DMS79 (cell line): Measurements from ENCODE around the gene DCXR.
"Not testable (repeated sequence)": the region's sequence is repeated elsewhere in the genome, so short reads cannot be mapped to it uniquely, and the experiment has no call there.

ENCODE experiments used
- DNase-seq: peaks from one replicate; lab custom pipeline; 2025; lab: John Stamatoyannopoulos, UW

Gene DCXR

DNA sequence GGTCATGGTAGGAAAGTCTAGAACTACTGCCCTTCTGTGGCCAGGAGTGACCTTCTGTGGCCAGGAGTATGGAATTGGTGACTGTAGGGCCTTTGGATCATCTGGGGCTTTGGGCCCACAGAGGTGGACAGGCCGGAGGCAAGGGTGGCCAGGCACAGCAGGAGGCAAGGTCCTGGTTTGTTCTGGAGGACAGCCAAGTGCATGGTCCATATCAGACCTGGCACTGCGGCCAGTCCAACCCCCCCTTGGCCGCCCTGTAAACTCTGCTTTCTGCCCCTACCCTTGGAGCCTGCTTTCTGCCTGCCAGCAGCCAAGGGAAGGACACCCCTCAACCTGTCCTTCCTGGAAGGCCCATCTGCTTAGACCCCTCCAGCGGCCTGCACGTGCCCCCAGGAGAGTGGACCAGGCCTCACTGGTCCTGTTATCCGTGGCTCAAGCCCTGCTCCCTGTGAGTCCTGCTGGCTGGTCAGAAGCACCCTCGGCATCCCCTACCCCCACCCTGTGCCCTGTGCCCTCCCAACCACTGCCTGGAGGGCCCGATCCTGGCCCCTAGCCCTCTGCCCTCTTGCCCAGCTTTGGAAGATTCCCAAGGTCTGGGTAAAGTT is 2.3 kb upstream of the DCXR start:
- no peak for DNase-seq

DNA sequence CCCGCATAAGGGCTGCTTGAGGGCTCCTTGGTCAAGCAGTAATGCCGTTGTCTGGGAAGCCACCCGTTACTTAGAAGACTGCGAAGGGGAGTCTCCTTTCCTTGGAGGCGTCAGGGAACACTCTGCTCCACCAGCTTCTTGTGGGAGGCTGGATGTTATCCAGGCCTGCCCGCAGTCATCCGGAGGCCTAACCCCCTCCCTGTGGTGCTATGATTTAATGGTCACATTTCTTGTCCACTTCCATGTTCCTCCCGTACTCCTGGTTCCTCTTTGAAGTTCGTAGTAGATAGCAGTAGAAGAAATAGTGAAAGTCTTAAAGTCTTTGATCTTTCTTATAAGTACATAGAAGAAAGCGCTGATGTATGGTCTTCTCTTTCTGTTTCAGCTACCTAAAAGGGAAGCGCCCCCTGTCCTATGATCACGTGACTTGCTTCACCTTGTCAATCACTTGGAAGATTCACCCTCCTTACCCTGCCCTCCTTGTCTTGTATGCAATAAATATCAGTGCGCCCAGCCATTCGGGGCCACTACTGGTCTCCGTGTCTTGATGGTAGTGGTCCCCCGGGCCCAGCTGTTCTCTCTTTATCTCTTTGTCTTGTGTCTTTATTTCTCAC is 1.4 kb upstream of the DCXR start:
- not testable (repeated sequence) for DNase-seq

DNA sequence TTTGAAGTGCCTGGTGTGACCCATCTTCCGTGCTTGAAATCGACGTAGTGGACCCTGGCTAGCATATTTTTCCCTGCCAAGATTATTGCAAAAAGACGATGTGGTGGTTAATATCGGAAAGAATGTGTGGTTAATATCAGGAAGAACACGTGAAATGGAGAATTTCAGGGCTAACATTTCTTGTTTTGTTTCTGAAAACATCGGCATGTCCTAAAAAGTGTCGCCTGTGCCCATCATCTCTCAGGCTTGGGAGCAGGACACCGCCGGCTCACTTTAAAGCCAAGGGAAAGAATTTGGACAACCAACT is 345 bp upstream of the DCXR start:
- DNase-seq: no peak

DNA sequence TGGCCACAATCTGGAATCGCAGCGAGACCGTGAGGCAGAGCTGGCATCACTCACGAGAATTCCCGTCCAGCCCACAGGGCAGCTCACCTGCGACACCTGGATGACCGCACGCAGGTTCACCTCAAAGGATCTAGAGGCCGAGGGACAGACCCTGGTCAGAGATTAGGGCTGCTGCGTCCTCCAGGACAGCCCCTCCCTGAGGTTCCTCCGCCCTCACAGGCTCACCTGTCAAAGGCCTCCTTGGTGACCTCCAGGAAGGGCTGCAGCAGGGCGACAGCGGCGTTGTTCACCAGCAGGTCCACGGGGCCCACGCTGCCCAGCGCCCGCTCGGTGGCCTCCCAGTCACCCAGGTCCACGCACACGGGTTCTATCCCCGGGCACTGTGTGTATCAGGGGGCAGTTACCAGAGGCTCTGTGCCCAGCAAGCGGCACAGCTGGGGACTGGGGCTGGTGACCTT is 834 bp downstream of the DCXR start:
- no peak for DNase-seq

DNA sequence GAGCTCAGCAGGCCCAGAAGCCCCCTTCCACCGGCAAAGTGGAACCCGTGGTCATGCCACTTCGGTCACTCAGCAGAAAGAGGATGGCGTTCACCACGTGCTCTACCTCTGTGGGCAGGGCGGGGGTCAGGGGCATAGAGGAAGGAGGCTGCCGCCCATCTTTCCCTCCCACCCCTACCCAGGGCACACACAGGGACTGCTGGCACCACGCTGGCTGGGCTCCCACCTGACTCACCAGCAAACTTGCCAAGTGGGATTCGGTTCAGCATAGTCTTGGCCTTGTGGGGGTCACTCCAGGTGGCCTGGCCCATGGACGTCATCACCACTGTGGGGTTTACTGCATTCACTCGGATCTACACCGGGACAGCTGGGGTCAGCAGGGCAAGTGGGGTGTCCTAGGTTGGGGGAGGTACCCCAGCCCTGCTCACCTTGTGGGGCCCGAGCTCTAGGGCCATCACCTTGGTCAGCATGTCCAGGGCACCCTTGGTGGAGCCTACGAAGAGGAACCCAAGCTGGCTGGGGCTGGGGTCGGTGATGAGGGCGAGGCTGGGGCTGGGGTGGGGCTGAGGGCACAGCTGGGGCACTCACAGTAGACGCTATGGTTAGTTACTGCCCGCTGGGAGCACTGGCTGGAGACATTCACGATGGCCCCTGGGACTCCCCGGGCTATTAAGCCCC is 1.4 kb downstream of the DCXR start:
- no peak for DNase-seq

DNA sequence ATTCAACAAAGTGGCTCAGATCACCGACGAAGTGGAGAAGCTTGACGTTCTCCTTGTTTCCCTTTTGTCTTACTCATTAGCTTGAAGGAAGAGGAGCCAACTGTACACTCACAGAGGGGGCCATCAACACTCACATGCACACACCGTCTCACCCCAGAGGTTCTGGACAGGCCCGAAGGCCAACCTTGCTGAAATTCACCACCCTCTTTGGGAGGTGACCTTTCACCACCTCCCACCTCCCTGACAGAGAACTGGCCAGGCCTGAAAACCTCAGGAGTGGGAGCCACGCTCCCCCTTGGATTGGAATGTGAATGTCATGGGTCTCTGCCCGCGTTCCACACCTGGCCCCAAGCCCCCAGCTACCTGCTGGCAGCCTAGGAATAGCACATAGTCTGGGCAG is 2.0 kb downstream of the DCXR start:
- no peak for DNase-seq

DNA sequence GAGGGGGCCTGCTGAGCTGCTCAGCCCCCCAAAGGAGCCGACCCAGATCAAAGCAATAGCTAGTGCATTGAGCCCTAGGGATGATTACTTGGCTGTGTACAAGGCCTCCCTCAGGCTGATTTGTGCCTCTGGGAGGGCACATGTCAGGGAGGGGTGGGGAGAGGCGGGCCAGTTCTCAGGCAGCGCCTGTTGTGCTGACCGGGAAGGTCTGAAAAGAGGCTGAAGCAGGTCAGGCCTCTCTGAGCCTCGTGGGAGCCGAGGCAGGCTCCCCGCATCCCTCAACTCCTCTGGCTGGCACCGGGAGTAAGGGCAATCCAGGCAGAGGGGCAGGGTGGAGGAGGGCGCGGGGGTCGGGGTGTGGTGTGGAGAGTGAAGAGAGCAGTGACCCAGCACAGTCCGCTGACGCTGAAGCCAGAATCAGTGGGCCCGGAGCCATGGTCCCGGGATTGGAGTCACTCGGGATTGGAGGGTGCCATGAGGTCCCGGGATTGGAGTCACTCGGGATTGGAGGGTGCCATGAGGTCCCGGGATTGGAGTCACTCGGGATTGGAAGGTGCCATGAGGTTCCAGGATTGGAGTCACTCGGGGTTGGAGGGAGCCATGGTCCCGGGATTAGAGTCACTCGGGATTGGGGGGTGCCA is 3.0 kb downstream of the DCXR start:
- DNase-seq: no peak

DNA sequence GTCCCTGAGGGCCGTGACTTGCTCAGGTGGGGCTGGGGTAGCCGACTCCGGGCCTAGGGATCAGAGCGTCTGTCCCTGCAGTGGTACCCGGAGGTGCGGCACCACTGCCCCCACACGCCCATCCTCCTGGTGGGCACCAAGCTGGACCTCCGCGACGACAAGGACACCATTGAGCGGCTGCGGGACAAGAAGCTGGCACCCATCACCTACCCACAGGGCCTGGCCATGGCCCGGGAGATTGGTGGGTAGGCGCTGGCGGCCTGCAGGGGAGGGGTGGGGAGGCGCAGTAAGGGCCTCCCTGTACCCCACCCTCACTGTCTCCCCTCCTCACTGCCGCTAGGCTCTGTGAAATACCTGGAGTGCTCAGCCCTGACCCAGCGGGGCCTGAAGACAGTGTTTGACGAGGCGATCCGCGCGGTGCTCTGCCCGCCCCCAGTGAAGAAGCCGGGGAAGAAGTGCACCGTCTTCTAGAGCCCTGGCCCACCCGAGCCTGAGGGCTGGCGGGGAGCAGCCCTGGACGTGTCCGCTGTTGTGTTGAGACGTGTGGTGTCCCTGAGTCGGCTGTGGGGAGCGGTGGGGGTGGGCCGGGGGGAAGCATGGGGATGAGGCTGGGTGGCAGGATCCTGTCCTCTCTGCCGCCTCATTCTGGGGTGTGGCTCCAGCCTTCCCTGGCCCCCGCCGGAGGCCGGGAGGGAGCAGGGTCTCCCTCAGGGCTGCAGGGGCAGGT is 4.0 kb downstream of the DCXR start:
- DNase-seq: no peak

DNA sequence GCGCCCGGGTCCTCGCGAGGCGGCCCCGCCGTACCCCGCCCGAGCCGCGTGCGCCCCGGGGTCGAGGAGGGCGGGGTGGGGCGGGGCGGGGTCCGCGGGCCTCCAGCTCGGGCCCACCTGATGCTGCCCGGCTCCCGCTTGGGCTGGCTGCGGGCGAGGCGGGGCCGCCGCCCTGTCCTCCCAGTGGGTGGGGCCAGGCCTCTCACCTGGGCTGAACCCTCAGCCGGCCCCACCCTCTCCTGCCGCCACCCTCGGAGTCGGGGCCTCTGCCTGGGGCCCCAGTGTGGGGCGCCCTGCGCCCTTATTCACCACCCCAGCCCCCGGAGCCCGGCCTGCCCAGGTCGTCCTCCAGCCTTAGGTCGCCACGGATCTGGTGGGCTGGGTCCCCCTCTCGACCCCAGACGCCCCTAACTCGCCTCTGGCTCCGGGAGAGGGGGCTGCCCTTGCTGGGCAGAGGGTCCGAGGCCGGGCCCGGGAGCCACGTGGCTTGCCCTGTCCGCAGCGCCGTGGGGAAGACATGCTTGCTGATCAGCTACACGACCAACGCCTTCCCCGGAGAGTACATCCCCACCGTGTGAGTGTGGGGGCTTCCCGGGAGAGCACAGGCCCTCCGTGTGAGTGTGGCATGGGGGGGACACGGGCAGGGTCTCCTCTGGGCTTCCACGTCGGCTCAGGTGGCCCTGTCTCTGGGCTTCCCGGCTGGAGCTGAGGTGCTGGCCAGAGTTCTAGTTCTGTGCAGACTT is 5.4 kb downstream of the DCXR start:
- DNase-seq: no peak

DNA sequence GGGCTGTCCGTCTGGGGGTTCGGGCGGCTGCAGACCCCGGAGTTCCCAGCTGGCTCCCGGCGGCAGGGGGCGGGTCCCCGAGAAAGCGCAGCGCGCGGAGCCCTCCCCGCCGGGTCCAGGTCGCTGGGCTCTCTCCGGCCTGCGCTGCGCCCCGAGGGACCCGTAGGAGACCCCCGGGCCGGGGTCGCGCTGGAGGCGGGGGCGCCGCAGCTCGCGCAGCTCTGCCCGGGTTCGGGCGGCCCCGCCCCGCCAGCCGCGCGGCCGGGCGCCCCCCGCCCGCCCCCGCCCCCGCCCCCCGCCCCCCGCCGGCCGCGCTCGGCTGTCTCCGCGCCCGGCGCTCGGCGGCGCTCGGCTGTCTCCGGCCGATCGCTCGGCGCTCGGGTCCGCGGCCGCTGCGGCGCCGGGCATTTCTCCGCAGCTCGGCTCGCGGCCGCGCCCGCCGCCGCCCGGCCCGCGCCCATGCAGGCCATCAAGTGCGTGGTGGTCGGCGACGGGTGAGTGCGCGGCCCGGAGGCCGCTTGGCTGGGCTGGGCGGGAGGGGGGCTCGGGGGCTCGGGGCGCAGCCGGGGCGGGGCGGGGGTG is 6.1 kb downstream of the DCXR start, which contains the start of gene RAC3:
Gene RAC3, plus strand, starts transcription at position 376 of the 582 bp plus-strand sequence. Its CDS starts 84 bp downstream, at position 460.
- no peak for DNase-seq

DNA sequence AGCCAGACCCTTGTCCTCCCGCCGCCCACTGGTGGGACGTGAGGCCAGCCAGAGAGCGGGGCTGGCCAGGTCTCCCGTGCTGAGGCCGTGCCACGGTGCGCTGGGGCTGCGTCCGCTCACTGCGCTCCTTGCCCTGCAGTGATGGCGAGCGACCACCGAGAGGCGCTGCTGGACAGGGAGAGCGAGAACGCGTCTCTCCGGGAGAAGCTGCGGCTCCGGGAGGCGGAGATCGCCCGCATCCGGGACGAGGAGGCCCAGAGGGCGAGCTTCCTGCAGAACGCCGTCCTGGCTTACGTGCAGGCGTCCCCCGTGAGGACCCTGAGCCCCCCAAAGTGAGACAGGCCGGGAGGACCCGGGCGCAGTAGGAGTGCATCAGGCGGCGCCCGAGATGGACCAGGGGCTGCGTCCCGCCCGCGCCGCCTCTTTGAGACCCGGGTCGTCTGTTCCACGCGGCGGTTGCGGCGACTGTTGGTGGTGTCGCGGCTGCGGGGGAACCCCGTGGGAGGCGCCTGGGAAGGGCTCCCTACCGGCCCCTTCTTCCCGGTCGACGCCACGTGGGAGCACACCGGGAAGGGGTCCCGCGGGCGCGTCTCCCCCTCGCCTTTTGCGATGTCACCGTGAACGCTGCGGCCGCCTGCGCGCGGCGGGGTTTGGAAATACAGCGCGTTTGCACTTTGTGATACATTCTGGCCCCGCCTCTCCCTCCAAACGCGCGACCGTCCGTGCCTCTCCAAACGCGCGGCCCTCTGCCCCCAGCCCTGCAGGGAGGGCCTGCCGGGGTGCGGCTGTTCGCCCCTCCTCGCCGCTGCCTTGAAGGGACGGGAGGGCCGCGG is 6.8 kb downstream of the DCXR start:
- no peak for DNase-seq

DNA sequence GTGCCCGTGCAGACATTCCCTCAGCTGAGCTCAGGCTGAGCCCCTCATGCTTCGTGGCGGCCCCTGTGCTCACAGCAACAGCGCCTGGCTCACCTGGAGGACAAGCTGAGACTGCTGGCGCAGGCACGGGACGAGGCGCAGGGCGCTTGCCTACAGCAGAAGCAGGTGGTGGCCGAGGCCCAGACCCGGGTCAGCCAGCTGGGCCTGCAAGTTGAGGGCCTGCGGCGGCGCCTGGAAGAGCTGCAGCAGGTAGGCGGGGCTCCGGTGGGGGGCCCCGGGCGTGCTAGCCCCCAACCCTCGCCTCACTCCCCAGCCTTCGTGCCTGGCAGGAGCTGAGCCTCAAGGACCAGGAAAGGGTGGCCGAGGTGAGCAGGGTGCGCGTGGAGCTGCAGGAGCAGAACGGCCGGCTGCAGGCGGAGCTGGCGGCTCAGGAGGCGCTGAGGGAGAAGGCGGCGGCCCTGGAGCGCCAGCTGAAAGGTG is 7.5 kb downstream of the DCXR start:
- no peak for DNase-seq

DNA sequence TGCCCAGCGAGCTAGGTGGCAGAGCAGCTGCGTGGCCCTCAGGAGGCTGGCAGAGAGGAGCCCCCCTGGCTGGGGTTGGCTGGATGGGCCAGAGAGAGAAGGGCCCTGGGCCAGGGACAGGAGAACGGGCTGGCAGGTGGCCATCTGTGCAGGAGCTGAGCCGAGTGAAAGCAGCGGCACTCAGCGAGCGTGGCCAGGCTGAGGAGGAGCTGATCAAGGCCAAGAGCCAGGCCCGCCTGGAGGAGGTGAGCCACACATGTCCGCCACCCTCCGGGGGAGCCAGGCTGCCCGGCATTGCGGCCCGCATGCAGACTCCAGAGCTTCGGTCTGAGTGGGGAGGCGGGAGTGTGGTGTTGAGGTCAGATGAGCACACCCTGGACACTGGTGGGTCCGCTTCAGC is 8.1 kb downstream of the DCXR start:
- no peak for DNase-seq

DNA sequence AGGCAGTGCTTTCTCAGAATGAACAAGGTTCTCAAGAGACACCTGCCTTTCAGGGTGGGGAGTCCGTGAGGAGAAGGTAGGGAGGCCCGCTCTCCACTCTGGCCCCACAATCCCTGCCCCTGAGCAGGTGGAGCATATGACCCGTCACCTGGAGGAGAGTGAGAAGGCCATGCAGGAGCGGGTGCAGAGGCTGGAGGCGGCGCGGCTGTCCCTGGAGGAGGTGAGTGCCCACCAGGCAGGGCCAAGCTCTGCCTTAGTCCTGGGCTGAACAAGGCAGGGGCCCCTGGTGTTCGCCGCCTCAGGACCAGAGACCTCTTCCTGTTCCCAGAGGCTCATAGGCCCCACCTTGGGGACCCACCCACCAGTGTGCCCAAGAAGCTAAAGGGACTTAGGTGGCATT is 8.5 kb downstream of the DCXR start:
- DNase-seq: no peak

DNA sequence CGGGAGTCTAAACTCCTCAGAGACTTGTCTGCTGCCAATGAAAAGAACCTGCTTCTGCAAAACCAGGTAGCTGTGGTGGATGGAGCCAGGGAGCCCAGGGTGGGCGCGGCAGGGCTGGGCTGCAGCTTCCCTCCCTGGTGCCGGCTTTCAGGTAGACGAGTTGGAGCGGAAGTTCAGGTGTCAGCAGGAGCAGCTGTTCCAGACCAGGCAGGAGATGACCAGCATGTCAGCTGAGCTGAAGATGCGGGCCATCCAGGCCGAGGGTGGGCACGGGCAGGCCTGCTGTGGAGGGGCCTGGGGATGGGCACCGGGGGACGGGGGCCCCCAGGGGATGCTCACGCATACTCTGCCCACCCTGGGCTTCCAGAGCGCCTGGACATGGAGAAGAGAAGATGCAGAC is 9.3 kb downstream of the DCXR start:
- DNase-seq: no peak

DNA sequence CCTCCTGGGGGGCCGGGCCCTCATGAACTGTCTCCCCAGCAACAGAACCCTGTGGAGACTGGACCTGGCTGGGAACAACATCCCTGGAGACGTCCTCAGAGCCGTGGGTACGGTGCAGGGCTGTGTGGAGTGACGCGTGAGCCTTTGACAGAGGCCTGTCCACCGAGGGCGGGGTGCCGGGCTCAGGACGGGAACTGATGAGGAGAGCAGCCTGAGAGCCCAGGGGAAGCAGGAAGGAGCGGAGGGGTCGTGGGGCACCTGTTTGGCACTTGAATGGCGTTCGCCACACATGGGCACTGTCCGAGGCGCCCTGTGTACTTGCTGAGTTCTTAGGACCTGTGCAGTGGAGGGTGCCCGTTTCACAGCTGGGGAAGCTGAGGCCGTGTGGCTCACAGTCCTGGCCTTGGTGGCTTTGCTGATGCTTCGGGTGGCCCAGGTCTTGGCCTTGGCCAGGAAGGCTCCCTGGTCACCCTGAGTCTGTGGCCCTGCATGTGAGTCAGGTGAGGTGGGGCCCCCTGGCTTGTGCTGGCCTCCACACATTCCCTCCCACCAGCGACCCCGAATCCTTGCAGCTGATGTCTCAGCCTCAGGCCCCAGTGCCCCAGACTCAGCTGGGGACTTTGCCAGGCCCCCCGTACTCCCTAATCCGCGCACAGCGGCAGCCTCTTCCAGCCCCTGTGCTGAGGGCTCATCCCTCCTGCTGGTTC is 11.9 kb downstream of the DCXR start:
- DNase-seq: no peak

DNA sequence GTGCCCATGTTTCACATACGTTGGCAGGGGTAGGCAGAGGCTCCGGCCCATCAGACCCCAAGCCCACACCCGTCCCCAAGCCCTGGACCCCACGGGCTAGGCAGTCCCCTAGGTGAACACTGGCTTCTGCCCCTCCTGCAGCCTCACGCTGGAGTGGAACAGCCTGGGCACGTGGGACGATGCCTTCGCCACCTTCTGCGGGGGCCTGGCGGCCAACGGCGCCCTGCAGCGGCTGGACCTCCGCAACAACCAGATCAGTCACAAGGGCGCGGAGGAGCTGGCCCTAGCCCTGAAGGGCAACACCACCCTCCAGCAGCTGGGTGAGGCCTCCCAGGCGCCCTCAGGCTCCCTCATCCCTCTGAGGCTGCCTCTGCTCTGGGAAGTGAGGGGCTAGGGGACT is 12.6 kb downstream of the DCXR start:
- no peak for DNase-seq

DNA sequence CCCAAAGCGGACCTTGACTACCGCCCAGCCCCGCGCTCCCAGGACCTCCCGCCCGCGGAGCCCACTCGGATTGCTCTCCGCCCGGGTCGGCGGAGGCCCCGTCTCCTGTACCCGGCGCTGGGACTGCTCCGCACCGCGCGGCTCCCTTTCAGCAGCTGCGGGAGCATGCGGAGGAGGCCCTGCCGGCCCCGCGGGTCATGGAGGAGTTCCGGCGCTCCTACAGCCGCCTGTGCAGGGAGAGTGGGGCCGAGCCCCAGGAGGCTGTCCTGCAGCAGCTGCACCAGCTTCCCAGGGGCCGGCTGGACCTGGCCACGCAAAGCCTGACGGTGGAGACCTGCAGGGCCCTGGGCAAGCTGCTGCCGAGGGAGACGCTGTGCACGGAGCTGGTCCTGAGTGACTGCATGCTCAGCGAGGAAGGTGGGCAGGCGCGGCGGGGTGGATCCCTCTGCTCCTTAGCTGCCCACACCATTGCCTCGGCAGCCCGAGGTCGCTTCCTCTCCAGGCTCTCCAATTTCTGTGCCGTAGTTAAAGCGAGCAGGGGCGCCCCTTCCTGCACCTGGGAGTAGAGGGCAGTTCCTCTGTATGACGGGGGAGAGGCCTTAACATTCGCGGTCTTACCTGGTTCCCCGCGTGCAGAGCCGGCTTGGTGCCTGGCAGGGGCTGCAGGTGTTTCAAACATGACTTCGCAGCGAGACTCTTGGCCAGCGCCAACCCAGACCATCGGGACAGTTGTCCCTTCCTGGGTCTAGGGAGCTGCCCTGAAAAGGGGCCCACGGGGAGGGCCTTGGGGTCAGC is 13.9 kb downstream of the DCXR start:
- DNase-seq: no peak

DNA sequence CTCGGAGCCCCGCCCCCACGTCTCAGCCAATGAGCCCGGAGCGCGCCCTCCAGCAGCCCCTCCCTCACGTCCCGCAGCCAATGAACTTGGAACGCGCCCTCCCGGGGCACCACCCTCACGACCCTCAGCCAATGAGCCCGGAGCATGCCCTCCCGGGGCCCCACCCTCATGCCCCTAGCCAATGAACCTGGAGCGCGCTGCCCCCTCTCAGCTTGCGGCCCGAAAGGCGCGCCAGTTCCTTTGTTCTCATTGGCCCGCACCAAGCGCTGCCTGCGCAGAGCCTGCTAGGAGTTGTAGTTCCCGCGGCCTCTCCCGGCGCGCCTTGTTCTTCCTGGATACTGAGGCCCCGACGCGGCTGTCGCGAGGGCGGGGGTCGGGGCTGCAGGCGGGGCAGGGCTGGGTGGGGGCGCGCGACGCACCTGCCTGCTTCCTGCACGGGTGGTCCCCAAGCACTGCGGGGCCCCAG is 14.5 kb downstream of the DCXR start, which contains the start of gene LRRC45:
Gene LRRC45, plus strand, starts transcription at position 325 of the 466 bp plus-strand sequence. CDS start 339 bp downstream, outside the sequence.
- peak; percentile 91 for DNase-seq
